GM12874 (cell line): Measurements from ENCODE around the gene PIK3R2.

ENCODE experiments used
- CTCF ChIP-seq: IDR thresholded peaks from 2 replicates; pipeline ENCODE4 v1.5.1; 2011; ENCODE audit warnings: low read depth, mild to moderate bottlenecking, control low read depth, low read length, moderate library complexity; ENCODE audit not compliant: insufficient read depth

PIK3R2 gene

GRCh38 chr19:18172331-18173053, 19.5 kb downstream of the PIK3R2 start:
- TF ChIP-seq CTCF, result no peak

GRCh38 chr19:18173054-18173571, 20.1 kb downstream of the PIK3R2 start:
- no peak for TF ChIP-seq CTCF

- TF ChIP-seq CTCF, result no peak
Observed at GRCh38 chr19:18173572-18174288, 20.8 kb downstream of the PIK3R2 start, which contains the start of gene IFI30. Gene IFI30 (plus strand): TSS chr19:18173813. CDS start chr19:18173842, 29 bp downstream.

- TF ChIP-seq CTCF, result no peak
Observed at GRCh38 chr19:18174983-18175382, 22.0 kb downstream of the PIK3R2 start.

GRCh38 chr19:18176367-18177310, 23.7 kb downstream of the PIK3R2 start:
- TF ChIP-seq CTCF, result no peak

GRCh38 chr19:18179957-18180356, 27.0 kb downstream of the PIK3R2 start:
- no peak for TF ChIP-seq CTCF

GRCh38 chr19:18183529-18183928, 30.6 kb downstream of the PIK3R2 start:
- TF ChIP-seq CTCF, result no peak
